Neutrophil (primary cell): ENCODE results near the gene KAT6B.

Experiments
- H3K27ac ChIP-seq: fragments of 200-600 bp; sonication (generic); 2 replicates; pipeline ENCODE4 v1.5.1; 2016; ENCODE audit warnings: mild to moderate bottlenecking, moderate library complexity
- H3K27me3 ChIP-seq: fragments of 200-600 bp; sonication (generic); 2 replicates; pipeline ENCODE4 v1.6.0; 2016; ENCODE audit warnings: mild to moderate bottlenecking
- H3K36me3 ChIP-seq: fragments of 200-600 bp; sonication (generic); 2 replicates; pipeline ENCODE4 v1.5.1; 2017
- H3K4me1 ChIP-seq, 2 experiments: fragments of 200-600 bp in 1 of 2; sonication (generic) in 1 of 2; 1 replicate in 1 of 2; 2 replicates in 1 of 2; pipeline versions ENCODE4 v1.5.1 to v1.6.1; 2013 to 2016; ENCODE audit warnings: low read depth in 1 of 2, low read length in 1 of 2, mild to moderate bottlenecking in 1 of 2, moderate library complexity in 1 of 2; ENCODE audit not compliant: control insufficient read depth in 1 of 2, insufficient read depth in 1 of 2
- H3K4me3 ChIP-seq, 2 experiments: fragments of 200-600 bp in 1 of 2; sonication (generic) in 1 of 2; 1 replicate in 1 of 2; 2 replicates in 1 of 2; pipeline ENCODE4 v1.5.1; 2013 to 2016; ENCODE audit warnings: low read depth in 1 of 2, low read length in 1 of 2, mild to moderate bottlenecking in 1 of 2, moderate library complexity in 1 of 2
- H3K9me3 ChIP-seq: fragments of 200-600 bp; sonication (generic); 2 replicates; pipeline ENCODE4 v1.5.1; 2016
- CTCF ChIP-seq: fragments of 200-600 bp; sonication (generic); IDR thresholded peaks from 2 replicates; pipeline ENCODE4 v1.5.1; 2016; ENCODE audit warnings: antibody characterized with exemption

Gene KAT6B

GRCh38 chr10:75079436-75080083 lies 253.2 kb downstream of the KAT6B start:
- no peaks in the 10 kb centered on the region for H3K4me1 ChIP-seq
- TF ChIP-seq CTCF = no peak
- H3K9me3 ChIP-seq = no peaks in the 10 kb centered on the region
- H3K4me3 ChIP-seq = no peak overlapping the region
- H3K27ac ChIP-seq = no peak overlapping the region
- no peaks in the 10 kb centered on the region for H3K36me3 ChIP-seq
- H3K27me3 ChIP-seq = no peaks in the 10 kb centered on the region

- no peak overlapping the region for H3K4me3 ChIP-seq
- H3K4me1 ChIP-seq = no peaks in the 10 kb centered on the region
- TF ChIP-seq CTCF = no peak
- H3K27ac ChIP-seq = no peak overlapping the region
- no peaks in the 10 kb centered on the region for H3K27me3 ChIP-seq
- no peaks in the 10 kb centered on the region for H3K36me3 ChIP-seq
- no peaks in the 10 kb centered on the region for H3K9me3 ChIP-seq
These were observed 254.2 kb downstream of the KAT6B start for GRCh38 chr10:75080554-75080953.

- no peaks in the 10 kb centered on the region for H3K27me3 ChIP-seq
- H3K27ac ChIP-seq = no peak overlapping the region
- H3K36me3 ChIP-seq = no peaks in the 10 kb centered on the region
- no peak overlapping the region for H3K4me3 ChIP-seq
- H3K9me3 ChIP-seq = no peaks in the 10 kb centered on the region
- no peaks in the 10 kb centered on the region for H3K4me1 ChIP-seq
- no peak for TF ChIP-seq CTCF
These were observed 255.0 kb downstream of the KAT6B start for GRCh38 chr10:75081379-75081778.
